ENCODE data around the gene CDK2. TPM values are rescaled to one million over a fixed set of nuclear protein-coding genes. Genes with fewer than 3 reads are reported as not detected.

The CDK2 gene
- total and polyA plus RNA-seq, 7 experiments from 2014 or later, result 7.0 to 77.2 (median 20.7) TPM

GRCh38 chr12:55993230-55993853 lies 26.7 kb downstream of the CDK2 start:
- no peak overlapping the region for H3K4me3 ChIP-seq (ENCODE audit: low read length)
- H3K9me3 ChIP-seq (ENCODE audit: control insufficient read depth in 2 of 3, low read length in 3 of 3), result no peaks in the 10 kb centered on the region
- intact Hi-C loops (cut with micrococcal nuclease), result no loop called here
- Mint-ChIP-seq H3K36me3 (peaks cover 0 to 33% (median 20%) of the 10 kb centered on the region in 5 donors), H3K4me3 (no peak overlapping the region), H3K4me1 (peaks cover 8 to 30% (median 16%) of the 10 kb centered on the region in 7 donors), H3K9me3 (no peaks in the 10 kb centered on the region), H3K27ac (peak overlapping the region in 2 of 9 donors; percentile 21 to 61), H3K27me3 (peaks cover 0 to 4% (median 0%) of the 10 kb centered on the region in 5 donors)
- no peaks in the 10 kb centered on the region for H3K27me3 ChIP-seq (ENCODE audit: control insufficient read depth in 2 of 2, insufficient read depth in 2 of 2, low read length in 2 of 2)
- CTCF ChIA-PET, result interaction anchor here (1.5 kb wide), 1 partner anchor 36 kb away, joined by 3 read pairs; no protein-coding TSS in a partner anchor
- H3K27ac ChIP-seq (ENCODE audit: low read depth, low read length), result no peak overlapping the region
- no peak for DNase-seq
- ATAC-seq, result no peak
- H3K36me3 ChIP-seq (ENCODE audit: control insufficient read depth in 2 of 3, insufficient read depth in 3 of 3, low read length in 3 of 3), result peaks cover 11 to 58% (median 19%) of the 10 kb centered on the region in 3 experiments
- peaks cover 0 to 14% of the 10 kb centered on the region in 2 donors for H3K4me1 ChIP-seq (ENCODE audit: control insufficient read depth in 2 of 2, insufficient read depth in 2 of 2, low read length in 2 of 2)
- POLR2A ChIA-PET, result interaction anchor here (1.0 kb wide), 1 partner anchor 29 kb away, joined by 3 read pairs; no protein-coding TSS in a partner anchor

DNA sequence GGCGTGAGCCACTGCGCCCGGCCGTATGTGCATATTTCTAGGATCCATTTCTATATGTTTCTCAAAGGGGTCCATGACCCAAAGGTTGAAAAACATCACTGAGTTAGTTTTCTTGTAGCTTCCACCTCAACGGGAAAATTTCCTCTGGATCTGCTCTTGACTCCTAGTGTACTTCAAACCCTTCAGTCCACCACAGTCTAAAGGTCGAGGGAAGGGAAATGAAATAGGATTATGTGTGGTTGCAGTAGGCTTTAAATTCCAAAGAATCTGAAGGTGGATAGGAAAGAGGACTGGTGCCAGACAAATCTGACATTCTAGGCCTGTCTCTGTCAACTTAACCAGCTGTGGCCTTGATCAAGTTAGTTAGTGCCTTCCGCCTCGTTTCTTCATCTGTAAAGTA lies 28.7 kb downstream of the CDK2 start:
- Mint-ChIP-seq H3K4me1 (peaks cover 8 to 37% (median 16%) of the 10 kb centered on the region in 7 donors), H3K27me3 (peaks cover 0 to 4% (median 0%) of the 10 kb centered on the region in 5 donors), H3K4me3 (no peak overlapping the region), H3K36me3 (peaks cover 0 to 27% (median 19%) of the 10 kb centered on the region in 5 donors), H3K9me3 (no peaks in the 10 kb centered on the region), H3K27ac (peak overlapping the region in 2 of 9 donors; percentile 9 to 67)
- intact Hi-C loops (cut with micrococcal nuclease), result loop anchor here in 1 of 2 donors (5.0 kb wide), 2 partner anchors 107 to 122 kb away; partner anchors contain the start of genes PA2G4, RPL41 and ZC3H10
- ChIA-PET CTCF (interaction anchor here (0.6 to 6.5 kb wide), 18 partner anchors 11 to 763 kb away, joined by 3 to 54 read pairs (median 4); partner anchors contain the start of genes PA2G4 and RAB5B), POLR2A (interaction anchor here (0.6 to 3.8 kb wide), 15 partner anchors 9 to 252 kb away, joined by 3 to 20 read pairs (median 5); partner anchors contain the start of genes PA2G4, RAB5B and SMARCC2)
- H3K4me3 ChIP-seq (ENCODE audit: low read length), result no peak overlapping the region
- peaks cover 0 to 14% of the 10 kb centered on the region in 2 donors for H3K4me1 ChIP-seq (ENCODE audit: control insufficient read depth in 2 of 2, insufficient read depth in 2 of 2, low read length in 2 of 2)
- no peak for ATAC-seq
- H3K36me3 ChIP-seq (ENCODE audit: control insufficient read depth in 2 of 3, insufficient read depth in 3 of 3, low read length in 3 of 3), result peaks cover 6 to 40% (median 17%) of the 10 kb centered on the region in 3 experiments
- no peaks in the 10 kb centered on the region for H3K9me3 ChIP-seq (ENCODE audit: control insufficient read depth in 2 of 3, low read length in 3 of 3)
- H3K27me3 ChIP-seq (ENCODE audit: control insufficient read depth in 2 of 2, insufficient read depth in 2 of 2, low read length in 2 of 2), result no peaks in the 10 kb centered on the region
- no peak for DNase-seq
- no peak overlapping the region for H3K27ac ChIP-seq (ENCODE audit: low read depth, low read length)

DNA sequence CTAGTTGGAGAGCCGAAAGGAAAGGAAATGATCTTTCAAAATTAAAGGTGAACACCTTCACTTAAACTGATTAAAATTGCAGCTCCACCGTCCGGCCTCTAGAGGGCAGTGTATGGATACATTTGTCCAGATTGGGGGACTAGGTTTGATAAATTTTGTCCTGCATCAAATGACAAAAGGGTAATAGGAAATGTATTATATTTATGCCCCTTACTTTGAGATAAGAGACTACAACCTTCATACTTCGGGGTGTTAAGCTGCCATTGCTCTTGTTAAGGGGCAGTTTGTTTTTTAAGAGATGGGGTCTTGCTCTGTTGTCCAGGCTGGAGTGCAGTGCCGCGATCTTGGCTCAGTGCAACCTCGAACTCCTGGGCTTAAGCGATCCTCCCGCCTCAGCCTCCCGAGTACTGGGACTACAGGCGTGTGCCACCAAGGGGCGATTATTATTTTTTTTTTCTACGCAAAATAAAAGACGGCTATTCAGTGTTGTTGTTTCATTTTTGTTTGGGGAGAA lies 29.6 kb downstream of the CDK2 start:
- H3K4me1 Mint-ChIP-seq, result peaks cover 8 to 37% (median 16%) of the 10 kb centered on the region in 7 donors
- peaks cover 0 to 14% of the 10 kb centered on the region in 2 donors for H3K4me1 ChIP-seq (ENCODE audit: control insufficient read depth in 2 of 2, insufficient read depth in 2 of 2, low read length in 2 of 2)
- intact Hi-C loops (cut with micrococcal nuclease), result loop anchor here (1.0 to 5.0 kb wide), 10 partner anchors 23 to 229 kb away; partner anchors contain the start of genes PA2G4 (in 2 of the 2), RPS26 (in 2 of the 2), ZC3H10 (in 2 of the 2) and IKZF4 (in 1 of the 2)
- peaks cover 0 to 18% (median 10%) of the 10 kb centered on the region in 5 donors for H3K36me3 Mint-ChIP-seq
- H3K4me3 Mint-ChIP-seq, result peak overlapping the region in 9 of 10 donors; percentile 23 to 87 (median 55)
- H3K4me3 ChIP-seq (ENCODE audit: low read length), result no peak overlapping the region
- ChIA-PET POLR2A (interaction anchor here (0.7 to 3.8 kb wide), 17 partner anchors 10 to 253 kb away, joined by 3 to 20 read pairs (median 4); partner anchors contain the start of genes PA2G4, RAB5B and SMARCC2), CTCF (interaction anchor here (0.6 to 6.5 kb wide), 19 partner anchors 11 to 258 kb away, joined by 3 to 54 read pairs (median 4); partner anchors contain the start of genes PA2G4 and RAB5B)
- H3K27ac Mint-ChIP-seq, result peak overlapping the region in 7 of 9 donors; percentile 9 to 78 (median 49)
- DNase-seq (peak; percentile 22 to 80 (median 74)), ATAC-seq (peak; percentile 81)
- H3K27me3 ChIP-seq (ENCODE audit: control insufficient read depth in 2 of 2, insufficient read depth in 2 of 2, low read length in 2 of 2), result no peaks in the 10 kb centered on the region
- H3K9me3 Mint-ChIP-seq, result no peaks in the 10 kb centered on the region
- no peak overlapping the region for H3K27ac ChIP-seq (ENCODE audit: low read depth, low read length)
- H3K36me3 ChIP-seq (ENCODE audit: control insufficient read depth in 2 of 3, insufficient read depth in 3 of 3, low read length in 3 of 3), result peaks cover 6 to 31% (median 8%) of the 10 kb centered on the region in 3 experiments
- H3K9me3 ChIP-seq (ENCODE audit: control insufficient read depth in 2 of 3, low read length in 3 of 3), result no peaks in the 10 kb centered on the region
- H3K27me3 Mint-ChIP-seq, result peaks cover 0 to 4% (median 0%) of the 10 kb centered on the region in 5 donors

GRCh38 chr12:55996715-55997534 lies 30.3 kb downstream of the CDK2 start, which contains the start of gene SUOX:
Gene SUOX, plus strand, starts transcription at chr12:55997276. Its CDS starts 4,946 bp downstream, at chr12:56002222.
- Histone ChIP-seq H3K27ac (ENCODE audit: low read depth, low read length) (no peak within 1 kb of the TSS), H3K36me3 (ENCODE audit: control insufficient read depth in 2 of 3, insufficient read depth in 3 of 3, low read length in 3 of 3) (peaks cover 5 to 25% (median 6%) of the 10 kb centered on the region in 3 experiments), H3K4me1 (ENCODE audit: control insufficient read depth in 2 of 2, insufficient read depth in 2 of 2, low read length in 2 of 2) (peaks cover 0 to 14% of the 10 kb centered on the region in 2 donors), H3K9me3 (ENCODE audit: control insufficient read depth in 2 of 3, low read length in 3 of 3) (no peaks in the 10 kb centered on the region), H3K4me3 (ENCODE audit: low read length) (no peak within 1 kb of the TSS), H3K27me3 (ENCODE audit: control insufficient read depth in 2 of 2, insufficient read depth in 2 of 2, low read length in 2 of 2) (no peaks in the 10 kb centered on the region)
- DNase-seq, result peak in 3 of 9 donors; percentile 8 to 58 (median 31)
- Mint-ChIP-seq H3K27me3 (peaks cover 0 to 4% (median 0%) of the 10 kb centered on the region in 5 donors), H3K9me3 (no peaks in the 10 kb centered on the region), H3K4me1 (peaks cover 8 to 37% (median 16%) of the 10 kb centered on the region in 7 donors), H3K4me3 (peak within 1 kb of the TSS; percentile 49 to 87 (median 62)), H3K27ac (peak within 1 kb of the TSS in 7 of 9 donors; percentile 19 to 78 (median 63)), H3K36me3 (peaks cover 0 to 11% (median 7%) of the 10 kb centered on the region in 5 donors)
- ATAC-seq, result peak; percentile 93
- POLR2A ChIA-PET, result interaction anchor here (0.7 to 3.8 kb wide), 11 partner anchors 10 to 63 kb away, joined by 3 to 20 read pairs (median 6); partner anchors contain the start of gene RAB5B
- CTCF ChIA-PET, result interaction anchor here (1.0 to 6.5 kb wide), 11 partner anchors 10 to 240 kb away, joined by 3 to 54 read pairs (median 4); partner anchors contain the start of gene RAB5B
- intact Hi-C loops (cut with micrococcal nuclease), result loop anchor here (1.0 to 5.0 kb wide), 10 partner anchors 24 to 228 kb away; partner anchors contain the start of genes PA2G4 (in 2 of the 2), RPS26 (in 2 of the 2), ZC3H10 (in 2 of the 2) and IKZF4 (in 1 of the 2)

- peak overlapping the region; percentile 49 to 87 (median 62) for H3K4me3 Mint-ChIP-seq
- intact Hi-C loops (cut with micrococcal nuclease), result loop anchor here (2.0 to 5.0 kb wide), 5 partner anchors 23 to 227 kb away; partner anchors contain the start of genes ZC3H10 (in 2 of the 2), IKZF4 (in 1 of the 2), NABP2 (in 1 of the 2) and PA2G4 (in 1 of the 2)
- ATAC-seq (no peak), DNase-seq (no peak)
- Histone ChIP-seq H3K27me3 (ENCODE audit: control insufficient read depth in 2 of 2, insufficient read depth in 2 of 2, low read length in 2 of 2) (no peaks in the 10 kb centered on the region), H3K4me3 (ENCODE audit: low read length) (no peak overlapping the region), H3K4me1 (ENCODE audit: control insufficient read depth in 2 of 2, insufficient read depth in 2 of 2, low read length in 2 of 2) (peaks cover 0 to 14% of the 10 kb centered on the region in 2 donors), H3K9me3 (ENCODE audit: control insufficient read depth in 2 of 3, low read length in 3 of 3) (no peaks in the 10 kb centered on the region), H3K36me3 (ENCODE audit: control insufficient read depth in 2 of 3, insufficient read depth in 3 of 3, low read length in 3 of 3) (peaks cover 5 to 19% (median 6%) of the 10 kb centered on the region in 3 experiments), H3K27ac (ENCODE audit: low read depth, low read length) (no peak overlapping the region)
- H3K27ac Mint-ChIP-seq, result peak overlapping the region in 3 of 9 donors; percentile 19 to 63 (median 41)
- peaks cover 8 to 37% (median 16%) of the 10 kb centered on the region in 7 donors for H3K4me1 Mint-ChIP-seq
- H3K9me3 Mint-ChIP-seq, result no peaks in the 10 kb centered on the region
- peaks cover 0 to 4% (median 0%) of the 10 kb centered on the region in 5 donors for H3K27me3 Mint-ChIP-seq
- POLR2A ChIA-PET, result interaction anchor here (0.8 to 3.8 kb wide), 4 partner anchors 18 to 49 kb away, joined by 3 to 20 read pairs (median 5); partner anchors contain the start of gene RAB5B
- H3K36me3 Mint-ChIP-seq, result peaks cover 0 to 7% (median 2%) of the 10 kb centered on the region in 5 donors
- CTCF ChIA-PET, result interaction anchor here (0.7 to 6.5 kb wide), 2 partner anchors 15 to 31 kb away, joined by 3 to 54 read pairs; no protein-coding TSS in a partner anchor
Measured at GRCh38 chr12:55997535-55997859, 30.9 kb downstream of the CDK2 start.

Data from naive thymus-derived CD4-positive, alpha-beta T cell (primary cell).